Mesendoderm (in vitro differentiated cells): Measurements from ENCODE around the gene KCNA10. TPM values are rescaled to one million over a fixed set of nuclear protein-coding genes. Genes with fewer than 3 reads are reported as not detected.

Experiments used
- DNase-seq: peaks from one replicate; pipeline ENCODE4 v3.0.0; 2013
- H2AK5ac ChIP-seq: 2 replicates; pipeline ENCODE4 v1.6.1; 2013; ENCODE audit warnings: low read length, inconsistent platforms
- H2BK120ac ChIP-seq: 2 replicates; pipeline ENCODE4 v1.6.1; 2013; ENCODE audit warnings: low read depth, mild to moderate bottlenecking, low read length, moderate library complexity, mixed read lengths
- H2BK15ac ChIP-seq: replicated peaks from 2 replicates; pipeline ENCODE4 v1.6.1; 2013; ENCODE audit warnings: low read depth, mild to moderate bottlenecking, moderate library complexity
- H2BK5ac ChIP-seq: 2 replicates; pipeline ENCODE4 v1.6.1; 2013; ENCODE audit warnings: low read length, inconsistent platforms
- H3K18ac ChIP-seq: 2 replicates; pipeline ENCODE4 v1.6.1; 2013; ENCODE audit warnings: mild to moderate bottlenecking, low read length, mixed read lengths
- H3K23ac ChIP-seq: one replicate; pipeline ENCODE4 v1.6.1; 2013; ENCODE audit warnings: low read length
- H3K27ac ChIP-seq: 2 replicates; pipeline ENCODE4 v1.5.1; 2013; ENCODE audit warnings: low read depth, mild to moderate bottlenecking, inconsistent platforms, low read length, moderate library complexity
- H3K27me3 ChIP-seq: 2 replicates; pipeline ENCODE4 v1.6.1; 2013; ENCODE audit warnings: low read length, control low read depth, mild to moderate bottlenecking, inconsistent platforms; ENCODE audit not compliant: insufficient read depth, poor library complexity
- H3K36me3 ChIP-seq: 2 replicates; pipeline ENCODE4 v1.6.1; 2013; ENCODE audit warnings: low read length, inconsistent platforms; ENCODE audit not compliant: control insufficient read depth, insufficient read depth
- H3K4ac ChIP-seq: one replicate; pipeline ENCODE4 v1.6.1; 2013; ENCODE audit warnings: low read depth, mild to moderate bottlenecking, low read length, moderate library complexity
- H3K4me1 ChIP-seq: 2 replicates; pipeline ENCODE4 v1.6.1; 2013; ENCODE audit warnings: low read depth, low read length, inconsistent platforms; ENCODE audit not compliant: control insufficient read depth
- H3K4me2 ChIP-seq: 2 replicates; pipeline ENCODE4 v1.6.1; 2013; ENCODE audit warnings: low read length
- H3K4me3 ChIP-seq: 2 replicates; pipeline ENCODE4 v1.5.1; 2013; ENCODE audit warnings: mild to moderate bottlenecking, low read length
- H3K56ac ChIP-seq: one replicate; pipeline ENCODE4 v1.6.1; 2013; ENCODE audit warnings: low read length
- H3K79me1 ChIP-seq: 2 replicates; pipeline ENCODE4 v1.6.1; 2013; ENCODE audit warnings: low read length, inconsistent platforms
- H3K79me2 ChIP-seq: 2 replicates; pipeline ENCODE4 v1.6.1; 2013; ENCODE audit warnings: mild to moderate bottlenecking, low read length; ENCODE audit not compliant: control insufficient read depth, insufficient read depth
- H3K9ac ChIP-seq: 2 replicates; pipeline ENCODE4 v1.6.1; 2013; ENCODE audit warnings: low read length, inconsistent platforms
- H4K5ac ChIP-seq: one replicate; pipeline ENCODE4 v1.6.1; 2013; ENCODE audit warnings: low read length
- H4K8ac ChIP-seq: one replicate; pipeline ENCODE4 v1.6.1; 2013; ENCODE audit warnings: low read depth, mild to moderate bottlenecking, control low read depth, low read length, moderate library complexity
- WGBS: extraction: QIAGEN DNeasy Blood & Tissue Kit; methylation state at CpG from one replicate; pipeline ENCODE4 v1.1.7; 2013; ENCODE audit warnings: low lambda C conversion rate, missing lambda C conversion rate; ENCODE audit not compliant: insufficient coverage; ENCODE audit errors: extremely low coverage; 5-methylcytosine and 5-hydroxymethylcytosine counted together
- polyA plus RNA-seq, 2 experiments: library from polyadenylated mRNA; stranded (reverse); fragments of 200-250 nt; gene quantifications; one replicate each; pipeline ENCODE4 v1.2.3, GENCODE V29; 2013

The KCNA10 gene
- not detected for polyA plus RNA-seq (2013, experiment 1 of 2)
- polyA plus RNA-seq (2013, experiment 2 of 2): not detected

DNA sequence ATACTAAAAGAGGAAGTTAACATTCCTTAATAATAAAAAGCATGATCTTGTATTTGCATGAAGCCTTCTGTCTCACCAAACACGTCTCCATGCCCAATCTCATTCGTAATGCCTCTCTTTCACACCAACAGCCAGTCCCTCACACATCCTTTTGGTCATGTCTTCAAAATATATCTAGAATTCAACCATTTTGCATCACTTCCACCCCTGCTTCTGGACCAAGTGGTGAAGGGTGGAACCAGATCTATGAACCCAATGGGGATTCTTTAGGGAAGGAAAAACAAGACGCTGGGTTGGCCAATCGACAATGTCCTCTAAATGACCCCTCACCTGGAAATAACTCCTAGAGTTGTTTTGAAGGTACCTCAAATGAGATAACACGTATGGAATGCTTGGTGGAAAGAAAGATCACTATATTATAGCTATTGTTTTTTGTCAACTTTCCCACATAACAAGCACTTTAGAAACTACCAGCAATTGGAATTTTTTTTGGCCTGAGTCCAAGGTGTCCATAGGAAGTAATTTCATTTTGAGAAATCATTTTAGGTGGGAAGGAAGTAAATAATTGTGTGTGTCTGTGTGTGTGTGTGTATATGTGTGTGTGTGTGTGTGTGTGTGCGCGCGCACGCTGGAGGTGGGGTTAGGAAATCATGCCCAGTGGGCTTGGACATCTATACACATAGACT lies at the start of gene KCNA10:
TSS of gene KCNA10 (minus strand) at position 51 of the 686 bp plus-strand sequence. CDS start 388 bp downstream, outside the sequence.
- H2BK5ac ChIP-seq: no peak within 1 kb of the TSS
- no peak within 1 kb of the TSS for H2BK120ac ChIP-seq
- H4K8ac ChIP-seq: no peak within 1 kb of the TSS
- no peak within 1 kb of the TSS for H2AK5ac ChIP-seq
- H3K56ac ChIP-seq: no peak within 1 kb of the TSS
- no peak for DNase-seq
- no peaks in the 10 kb centered on the region for H3K79me1 ChIP-seq
- H2BK15ac ChIP-seq: no peak within 1 kb of the TSS
- no peaks in the 10 kb centered on the region for H3K79me2 ChIP-seq
- no peak within 1 kb of the TSS for H3K4me3 ChIP-seq
- no peak within 1 kb of the TSS for H3K4me2 ChIP-seq
- no peaks in the 10 kb centered on the region for H3K4me1 ChIP-seq
- no peak within 1 kb of the TSS for H3K4ac ChIP-seq
- no peaks in the 10 kb centered on the region for H3K27me3 ChIP-seq
- H3K27ac ChIP-seq: no peak within 1 kb of the TSS
- no peak within 1 kb of the TSS for H4K5ac ChIP-seq
- H3K9ac ChIP-seq: no peak within 1 kb of the TSS
- no peaks in the 10 kb centered on the region for H3K36me3 ChIP-seq
- H3K23ac ChIP-seq: no peak within 1 kb of the TSS
- H3K18ac ChIP-seq: no peak within 1 kb of the TSS
- no CpG with 5 or more reads among the region's 9 CpGs for WGBS

DNA sequence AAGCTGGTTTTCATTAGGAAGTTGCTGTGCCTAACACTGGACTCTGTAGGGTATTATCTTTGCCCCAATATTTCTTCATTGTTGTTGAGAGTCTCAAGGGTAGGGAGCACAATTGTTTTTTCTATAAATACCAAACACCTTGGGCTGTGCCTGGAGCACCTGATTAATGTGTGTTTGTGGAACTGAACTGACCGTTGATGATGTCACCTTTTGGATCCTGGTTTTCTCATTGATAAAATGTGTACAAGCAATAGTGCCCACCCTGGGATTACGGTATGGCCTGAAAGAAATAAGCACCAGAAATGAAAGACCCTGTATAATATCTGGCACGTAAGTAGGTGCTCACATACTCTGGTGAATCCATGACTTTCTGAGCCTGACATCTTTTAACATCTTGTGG lies 47.9 kb upstream of the KCNA10 start:
- H3K4me3 ChIP-seq: no peak overlapping the region
- H3K18ac ChIP-seq: no peak overlapping the region
- H2BK5ac ChIP-seq: no peak overlapping the region
- no peaks in the 10 kb centered on the region for H3K27me3 ChIP-seq
- no peak overlapping the region for H3K27ac ChIP-seq
- H2AK5ac ChIP-seq: no peak overlapping the region
- H3K4me2 ChIP-seq: no peak overlapping the region
- no peaks in the 10 kb centered on the region for H3K79me1 ChIP-seq
- no peaks in the 10 kb centered on the region for H3K36me3 ChIP-seq
- H3K79me2 ChIP-seq: no peaks in the 10 kb centered on the region
- H4K5ac ChIP-seq: no peak overlapping the region
- no peak for DNase-seq
- H3K56ac ChIP-seq: no peak overlapping the region
- no peak overlapping the region for H2BK120ac ChIP-seq
- H2BK15ac ChIP-seq: no peak overlapping the region
- no peak overlapping the region for H3K9ac ChIP-seq
- no peak overlapping the region for H3K23ac ChIP-seq
- peaks cover 5% of the 10 kb centered on the region for H3K4me1 ChIP-seq
- no peak overlapping the region for H4K8ac ChIP-seq
- H3K4ac ChIP-seq: no peak overlapping the region
- WGBS: no CpG with 5 or more reads among the region's 3 CpGs

DNA sequence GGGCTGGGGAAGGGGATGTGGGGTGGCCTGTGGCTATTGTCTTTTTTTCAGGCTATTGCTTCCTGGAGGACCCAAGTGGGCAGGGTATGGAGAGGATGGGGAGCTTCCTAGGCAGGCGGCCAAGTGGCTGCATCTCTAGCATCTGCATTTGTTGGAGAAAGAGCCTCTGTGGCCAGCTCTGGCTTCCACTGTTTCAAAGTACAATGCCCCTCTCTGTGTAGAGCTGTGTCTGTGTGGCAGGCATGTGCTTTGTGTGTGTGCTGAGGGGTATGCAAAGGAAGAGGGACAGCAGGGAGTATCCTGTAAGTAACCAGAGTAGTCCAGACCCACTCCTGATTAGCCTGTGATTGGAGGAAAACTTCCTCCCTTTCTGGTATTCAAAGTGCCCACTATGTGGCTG lies 46.6 kb upstream of the KCNA10 start:
- no peak overlapping the region for H2AK5ac ChIP-seq
- no peak overlapping the region for H2BK120ac ChIP-seq
- no peak overlapping the region for H3K4ac ChIP-seq
- no CpG with 5 or more reads among the region's 1 CpG for WGBS
- no peaks in the 10 kb centered on the region for H3K27me3 ChIP-seq
- H3K56ac ChIP-seq: no peak overlapping the region
- H3K79me2 ChIP-seq: no peaks in the 10 kb centered on the region
- no peak overlapping the region for H2BK15ac ChIP-seq
- no peak overlapping the region for H3K27ac ChIP-seq
- H3K79me1 ChIP-seq: no peaks in the 10 kb centered on the region
- H4K5ac ChIP-seq: no peak overlapping the region
- H3K36me3 ChIP-seq: no peaks in the 10 kb centered on the region
- peaks cover 5% of the 10 kb centered on the region for H3K4me1 ChIP-seq
- H3K23ac ChIP-seq: no peak overlapping the region
- H3K9ac ChIP-seq: no peak overlapping the region
- H3K18ac ChIP-seq: no peak overlapping the region
- no peak overlapping the region for H3K4me2 ChIP-seq
- no peak overlapping the region for H4K8ac ChIP-seq
- H3K4me3 ChIP-seq: no peak overlapping the region
- no peak overlapping the region for H2BK5ac ChIP-seq
- DNase-seq: peak; percentile 42

DNA sequence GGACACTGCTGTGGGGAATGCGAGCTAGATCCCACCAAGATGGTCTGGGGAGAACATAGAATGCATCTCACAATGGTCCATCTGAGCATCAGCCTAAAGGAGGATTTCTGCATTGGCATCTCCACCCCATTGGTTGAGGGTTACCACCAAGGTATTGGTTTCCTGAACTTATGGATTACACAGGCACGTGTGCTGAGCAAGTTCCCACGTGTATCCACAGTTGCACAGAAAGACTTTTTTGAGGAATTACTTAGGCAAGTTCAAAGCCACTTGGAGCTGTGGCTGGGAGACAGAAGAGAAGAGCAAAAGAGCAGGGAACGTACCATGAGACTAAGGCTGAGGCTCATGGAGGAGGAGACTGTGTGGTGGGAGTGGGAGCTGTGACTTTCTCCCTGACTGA lies 44.1 kb upstream of the KCNA10 start:
- Histone ChIP-seq H2BK15ac (no peak overlapping the region), H3K4me1 (peaks cover 5% of the 10 kb centered on the region), H3K4me2 (no peak overlapping the region), H4K8ac (no peak overlapping the region), H3K27ac (no peak overlapping the region), H4K5ac (no peak overlapping the region), H3K9ac (no peak overlapping the region), H3K4me3 (no peak overlapping the region), H3K79me2 (no peaks in the 10 kb centered on the region), H2AK5ac (no peak overlapping the region), H3K36me3 (no peaks in the 10 kb centered on the region), H3K79me1 (no peaks in the 10 kb centered on the region), H2BK120ac (no peak overlapping the region), H2BK5ac (no peak overlapping the region), H3K27me3 (no peaks in the 10 kb centered on the region), H3K4ac (no peak overlapping the region), H3K56ac (no peak overlapping the region), H3K18ac (no peak overlapping the region), H3K23ac (no peak overlapping the region)
- no CpG with 5 or more reads among the region's 4 CpGs for WGBS
- DNase-seq: no peak

DNA sequence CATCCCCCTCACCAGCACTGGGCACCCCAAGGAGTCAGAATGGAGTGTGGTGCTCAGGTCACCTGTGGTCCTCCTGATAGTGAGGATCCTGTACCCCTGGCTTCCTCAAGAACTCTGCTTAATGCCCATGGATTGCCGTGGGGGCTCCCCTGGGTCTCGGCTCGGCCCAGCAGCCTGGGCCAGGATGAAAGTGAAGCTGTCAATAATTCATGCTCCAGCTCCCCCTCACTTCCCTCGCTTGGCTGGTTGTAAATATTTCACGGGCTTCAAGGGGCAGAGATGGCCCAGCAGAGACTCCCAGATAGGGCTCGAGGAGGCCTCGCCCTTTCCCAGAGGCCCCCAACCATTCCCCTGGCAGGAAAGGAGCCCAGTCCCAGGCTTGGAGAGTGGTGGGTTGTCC lies 42.6 kb upstream of the KCNA10 start:
- H3K18ac ChIP-seq: no peak overlapping the region
- no peak overlapping the region for H3K4ac ChIP-seq
- H3K4me1 ChIP-seq: peaks cover 5% of the 10 kb centered on the region
- H3K4me2 ChIP-seq: no peak overlapping the region
- no peak overlapping the region for H3K23ac ChIP-seq
- H3K27me3 ChIP-seq: no peaks in the 10 kb centered on the region
- no peak for DNase-seq
- H4K5ac ChIP-seq: no peak overlapping the region
- no peak overlapping the region for H2AK5ac ChIP-seq
- H3K79me1 ChIP-seq: no peaks in the 10 kb centered on the region
- H2BK120ac ChIP-seq: no peak overlapping the region
- WGBS: no CpG with 5 or more reads among the region's 7 CpGs
- H2BK5ac ChIP-seq: no peak overlapping the region
- no peak overlapping the region for H3K56ac ChIP-seq
- no peak overlapping the region for H3K4me3 ChIP-seq
- H4K8ac ChIP-seq: no peak overlapping the region
- H3K27ac ChIP-seq: no peak overlapping the region
- H3K36me3 ChIP-seq: no peaks in the 10 kb centered on the region
- no peaks in the 10 kb centered on the region for H3K79me2 ChIP-seq
- no peak overlapping the region for H3K9ac ChIP-seq
- H2BK15ac ChIP-seq: no peak overlapping the region

DNA sequence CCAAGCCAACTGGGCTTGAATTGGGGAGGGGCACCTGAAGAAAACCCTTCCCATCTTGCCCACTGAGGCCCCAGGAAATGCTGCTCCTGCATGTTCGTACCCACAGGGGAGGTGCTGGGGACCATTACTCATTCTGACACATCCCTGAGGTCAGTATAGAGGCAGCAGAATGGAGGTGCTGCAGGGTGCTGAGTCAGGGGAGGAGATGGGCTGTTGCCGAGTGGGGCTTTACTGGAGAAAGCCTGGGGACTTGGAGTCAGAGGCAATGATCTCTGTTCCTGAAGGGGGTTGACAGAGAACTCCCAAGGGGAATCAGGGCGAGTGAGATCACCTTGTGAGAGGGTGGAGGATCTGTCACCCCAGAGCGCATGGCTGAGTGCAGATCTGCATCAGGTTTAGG lies 40.2 kb upstream of the KCNA10 start:
- Histone ChIP-seq H4K8ac (no peak overlapping the region), H3K23ac (no peak overlapping the region), H3K4me1 (no peaks in the 10 kb centered on the region), H3K56ac (no peak overlapping the region), H3K79me2 (no peaks in the 10 kb centered on the region), H3K27ac (no peak overlapping the region), H3K4ac (no peak overlapping the region), H3K18ac (no peak overlapping the region), H2BK5ac (no peak overlapping the region), H2AK5ac (no peak overlapping the region), H3K79me1 (no peaks in the 10 kb centered on the region), H3K36me3 (no peaks in the 10 kb centered on the region), H3K9ac (no peak overlapping the region), H3K27me3 (peaks cover 1% of the 10 kb centered on the region), H4K5ac (no peak overlapping the region), H2BK120ac (no peak overlapping the region), H3K4me2 (no peak overlapping the region), H3K4me3 (no peak overlapping the region), H2BK15ac (no peak overlapping the region)
- DNase-seq: no peak
- no CpG with 5 or more reads among the region's 4 CpGs for WGBS
